HCT116 (cell line): Measurements from ENCODE around the gene CPT1A. TPM values are rescaled to one million over a fixed set of nuclear protein-coding genes. Genes with fewer than 3 reads are reported as not detected.

ENCODE experiments used
- ATAC-seq: fragments of 200-7000 bp; cut with Tn5 transposase; 2 replicates; pipeline ENCODE4 v1.9.1; 2020; ENCODE audit warnings: mild to moderate bottlenecking, moderate library complexity
- BruUV-seq: library from RNA; stranded (reverse); fragments of 400-500 nt; replicated peaks from 2 replicates; lab custom pipeline; 2021; lab: Mats Ljungman, UMichigan
- CTCF ChIA-PET: fragments of 300-600 bp; sonication (Branson Sonifier 250); formaldehyde crosslinking; loops from one replicate; lab custom pipeline; 2021; ENCODE audit warnings: antibody characterized with exemption; lab: Charles Lee
- POLR2A ChIA-PET: fragments of 300-600, 350-600 bp; sonication (Branson Sonifier 250); formaldehyde crosslinking; loops from one replicate; lab custom pipeline; 2021; ENCODE audit warnings: antibody characterized with exemption; lab: Charles Lee
- RAD21 ChIA-PET, 2 experiments: fragments of 300-600 bp; sonication (Branson Sonifier 250); formaldehyde crosslinking; loops; one replicate each; lab custom pipeline; 2023; ENCODE audit warnings: low total read pairs in 2 of 2; ENCODE audit not compliant: uncharacterized antibody in 2 of 2, unreplicated experiment in 2 of 2, low non-redundant PET in 1 of 2; lab: Charles Lee
- DNase-seq: peaks from one replicate; pipeline ENCODE4 v3.0.0-alpha.2; 2010; ENCODE audit warnings: low read depth, low spot score
- H2AFZ ChIP-seq: fragments of 200-600 bp; shearing (Covaris generic), sonication (generic); 2 replicates; pipeline ENCODE4 v1.6.1; 2017; ENCODE audit warnings: low read depth, mixed run types, mixed read lengths, antibody characterized with exemption, low read length; ENCODE audit not compliant: poor library complexity, severe bottlenecking
- H3K27ac ChIP-seq: 2 replicates; pipeline ENCODE4 v1.5.1; 2012; ENCODE audit warnings: low read depth, low read length
- H3K27me3 ChIP-seq: fragments of 200-600 bp; sonication (generic); 2 replicates; pipeline ENCODE4 v1.6.1; 2016; ENCODE audit warnings: mixed run types, low read length, mixed read lengths; ENCODE audit not compliant: insufficient read depth
- H3K36me3 ChIP-seq, 2 experiments: fragments of 200-500 bp in 1 of 2; fragments of 200-600 bp in 1 of 2; sonication (Bioruptor generic) in 1 of 2; sonication (generic) in 1 of 2; 2 replicates each; pipeline versions ENCODE4 v1.5.1 to v1.6.1; 2014 to 2016; ENCODE audit warnings: low read length in 2 of 2, inconsistent platforms in 1 of 2, mixed read lengths in 1 of 2, mixed run types in 1 of 2; ENCODE audit not compliant: insufficient read depth in 2 of 2, control insufficient read depth in 1 of 2
- H3K4me1 ChIP-seq, 2 experiments: fragments of 200-600 bp in 1 of 2; sonication (generic) in 1 of 2; 2 replicates each; pipeline versions ENCODE4 v1.5.1 to v1.6.1; 2012 to 2017; ENCODE audit warnings: low read length in 2 of 2, inconsistent platforms in 1 of 2, mild to moderate bottlenecking in 1 of 2, mixed read lengths in 1 of 2, mixed run types in 1 of 2, moderate library complexity in 1 of 2; ENCODE audit not compliant: insufficient read depth in 2 of 2, control insufficient read depth in 1 of 2
- H3K4me2 ChIP-seq: fragments of 200-600 bp; sonication (generic); 2 replicates; pipeline ENCODE4 v1.6.1; 2017; ENCODE audit warnings: mixed run types, low read length, mixed read lengths
- H3K4me3 ChIP-seq, 2 experiments: fragments of 200-600 bp in 1 of 2; sonication (generic) in 1 of 2; replicated peaks in 1 of 2; 2 replicates each; pipeline ENCODE4 v1.5.1; 2011 to 2016; ENCODE audit warnings: low read length in 2 of 2, control low read depth in 1 of 2, low read depth in 1 of 2, mild to moderate bottlenecking in 1 of 2, mixed read lengths in 1 of 2, mixed run types in 1 of 2
- H3K79me2 ChIP-seq: fragments of 200-600 bp; sonication (generic); 2 replicates; pipeline ENCODE4 v1.6.1; 2017; ENCODE audit warnings: mild to moderate bottlenecking, mixed run types, low read length, moderate library complexity, mixed read lengths; ENCODE audit not compliant: insufficient read depth
- H3K9ac ChIP-seq: fragments of 200-600 bp; sonication (generic); 2 replicates; pipeline ENCODE4 v1.6.1; 2016; ENCODE audit warnings: low read length, mixed read lengths
- H3K9me2 ChIP-seq: fragments of 200-600 bp; sonication (generic), shearing (Covaris generic); 2 replicates; pipeline ENCODE4 v1.6.1; 2017; ENCODE audit warnings: mixed run types, mild to moderate bottlenecking, moderate library complexity; ENCODE audit not compliant: insufficient read depth
- H3K9me3 ChIP-seq, 2 experiments: fragments of 200-500 bp in 1 of 2; fragments of 200-600 bp in 1 of 2; sonication (Bioruptor generic) in 1 of 2; sonication (generic) in 1 of 2; 2 replicates each; pipeline ENCODE4 v1.6.1; 2014 to 2017; ENCODE audit warnings: low read length in 2 of 2, mixed read lengths in 2 of 2, inconsistent platforms in 1 of 2, low read depth in 1 of 2, mild to moderate bottlenecking in 1 of 2, mixed run types in 1 of 2, moderate library complexity in 1 of 2; ENCODE audit not compliant: control insufficient read depth in 1 of 2, insufficient read depth in 1 of 2
- H4K20me1 ChIP-seq: fragments of 200-600 bp; sonication (generic), shearing (Covaris generic); 2 replicates; pipeline ENCODE4 v1.6.1; 2017; ENCODE audit warnings: mixed run types, mild to moderate bottlenecking, moderate library complexity; ENCODE audit not compliant: insufficient read depth
- CBX3 ChIP-seq: IDR thresholded peaks from 2 replicates; pipeline ENCODE4 v1.6.1; 2012; ENCODE audit warnings: low read depth
- CEBPB ChIP-seq: IDR thresholded peaks from 2 replicates; pipeline ENCODE4 v1.6.1; 2012; ENCODE audit warnings: low read depth
- EGR1 ChIP-seq: IDR thresholded peaks from 2 replicates; pipeline ENCODE4 v1.6.1; 2012; ENCODE audit warnings: low read depth
- ELF1 ChIP-seq: IDR thresholded peaks from 2 replicates; pipeline ENCODE4 v1.6.1; 2012; ENCODE audit warnings: low read depth, borderline replicate concordance
- EZH2phosphoT487 ChIP-seq: fragments of 200-600 bp; IDR thresholded peaks from 2 replicates; pipeline ENCODE4 v1.6.1; 2018; ENCODE audit warnings: antibody characterized with exemption, borderline replicate concordance
- FOSL1 ChIP-seq: IDR thresholded peaks from 2 replicates; pipeline ENCODE4 v1.6.1; 2012; ENCODE audit warnings: low read depth
- POLR2AphosphoS5 ChIP-seq: IDR thresholded peaks from 2 replicates; pipeline ENCODE4 v1.6.1; 2011; ENCODE audit warnings: mild to moderate bottlenecking, low read depth, low read length, moderate library complexity
- SIN3A ChIP-seq: IDR thresholded peaks from 2 replicates; pipeline ENCODE4 v1.6.1; 2012; ENCODE audit warnings: low read depth
- SP1 ChIP-seq: IDR thresholded peaks from 2 replicates; pipeline ENCODE4 v1.6.1; 2012; ENCODE audit warnings: low read depth
- TCF7L2 ChIP-seq: IDR thresholded peaks from 2 replicates; pipeline ENCODE4 v1.7.0; 2011; ENCODE audit warnings: borderline replicate concordance, inconsistent platforms; ENCODE audit not compliant: insufficient read depth, insufficient read length; ENCODE audit errors: extremely low read depth
- YY1 ChIP-seq: IDR thresholded peaks from 2 replicates; pipeline ENCODE4 v1.6.1; 2011; ENCODE audit warnings: low read length, low read depth, moderate library complexity, mild to moderate bottlenecking; ENCODE audit not compliant: insufficient replicate concordance; ENCODE audit errors: extremely low read depth
- ZFX ChIP-seq: fragments of 450-650 bp; IDR thresholded peaks from 2 replicates; pipeline ENCODE4 v1.6.1; 2017
- intact Hi-C: fragments of 100-400 bp; cut with micrococcal nuclease; formaldehyde crosslinking; loops from 2 replicates; pipeline ENCODE4 v1.10.0; 2022
- total RNA-seq: library from RNA; stranded (reverse); gene quantifications from one replicate; pipeline ENCODE4 v1.2.1, GENCODE V29; 2021; ENCODE audit not compliant: unreplicated experiment
- TF ChIP-seq, protein P1 (sequence below): IDR thresholded peaks from 2 replicates; pipeline ENCODE4 v1.6.1; 2012
- TF ChIP-seq, protein P2 (sequence below): IDR thresholded peaks from 2 replicates; pipeline ENCODE4 v1.6.1; 2012; ENCODE audit warnings: low read depth
- TF ChIP-seq, protein P3 (sequence below): IDR thresholded peaks from 2 replicates; pipeline ENCODE4 v1.6.1; 2012

The CPT1A gene
- total RNA-seq, 1 experiment from 2014 or later: 54.4 TPM

DNA sequence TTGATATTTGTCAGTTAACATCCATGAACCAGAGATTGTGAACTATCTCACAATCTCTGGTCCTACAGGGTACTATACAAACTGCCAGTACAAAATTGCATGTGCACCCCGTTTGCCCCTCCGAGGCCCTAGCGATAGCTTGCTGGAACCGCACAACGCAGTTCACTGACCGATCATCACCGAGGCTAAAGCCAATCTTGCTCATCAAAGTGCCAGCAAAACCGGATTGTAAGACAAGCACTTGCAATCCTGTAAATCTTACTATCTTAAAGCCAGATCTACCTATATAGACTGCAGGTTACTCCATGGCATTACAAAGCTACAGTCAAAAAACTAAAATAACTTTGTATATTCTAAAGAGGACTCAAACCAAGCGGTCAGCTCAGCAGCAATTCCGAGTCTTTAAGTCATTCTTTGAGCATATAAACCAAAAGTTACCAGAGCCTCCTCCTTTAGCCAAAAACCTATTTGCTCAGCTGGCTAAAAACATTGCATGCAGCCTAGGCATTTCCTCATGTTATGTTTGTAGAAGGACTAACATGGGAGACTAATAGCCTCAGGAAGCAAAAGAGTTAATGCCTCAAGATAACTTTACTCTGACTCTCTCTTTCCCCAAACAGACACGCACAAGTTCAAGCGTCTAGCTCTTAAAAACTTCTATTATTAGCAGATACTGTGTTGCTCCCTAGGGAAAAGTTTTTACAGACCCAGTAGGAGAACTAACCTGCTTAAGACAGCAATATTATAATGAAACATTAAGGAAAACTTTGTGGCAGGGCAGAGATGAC, 30.7 kb upstream of the CPT1A start:
- 0 out of 2 replicates have a peak, but pooled peaks cover 6% of the 10 kb centered on the region for H3K27me3 ChIP-seq
- no peaks in the 10 kb centered on the region for H4K20me1 ChIP-seq
- ChIA-PET RAD21 (no interaction called here), POLR2A (interaction anchor here (0.6 kb wide), 1 partner anchor 262 kb away, joined by 5 read pairs; no protein-coding TSS in a partner anchor), CTCF (no interaction called here)
- ATAC-seq (no peak), DNase-seq (no peak)
- H3K4me1 ChIP-seq: peaks cover 3 to 17% of the 10 kb centered on the region in 2 experiments; a peak in 3 of 4 replicates
- no peaks in the 10 kb centered on the region for H3K79me2 ChIP-seq
- H3K9me2 ChIP-seq: no peaks in the 10 kb centered on the region
- no peaks in the 10 kb centered on the region for H3K36me3 ChIP-seq
- no peak overlapping the region for H3K27ac ChIP-seq
- no TSS peak for BruUV-seq
- no peak overlapping the region for H3K4me2 ChIP-seq
- no peaks in the 10 kb centered on the region for H3K9me3 ChIP-seq
- intact Hi-C loops: no loop called here
- no peak overlapping the region for H3K4me3 ChIP-seq
- no peak overlapping the region for H3K9ac ChIP-seq
- H2AFZ ChIP-seq: no peak overlapping the region
- TF ChIP-seq EGR1 (no peak), TCF7L2 (no peak), ELF1 (no peak), YY1 (no peak), ZFX (no peak), CBX3 (no peak), EZH2phosphoT487 (no peak), FOSL1 (no peak), SIN3A (no peak), SP1 (no peak), CEBPB (no peak), POLR2AphosphoS5 (no peak)
- TF ChIP-seq, protein P1, sequence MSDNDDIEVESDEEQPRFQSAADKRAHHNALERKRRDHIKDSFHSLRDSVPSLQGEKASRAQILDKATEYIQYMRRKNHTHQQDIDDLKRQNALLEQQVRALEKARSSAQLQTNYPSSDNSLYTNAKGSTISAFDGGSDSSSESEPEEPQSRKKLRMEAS: no peak
- TF ChIP-seq, protein P2, sequence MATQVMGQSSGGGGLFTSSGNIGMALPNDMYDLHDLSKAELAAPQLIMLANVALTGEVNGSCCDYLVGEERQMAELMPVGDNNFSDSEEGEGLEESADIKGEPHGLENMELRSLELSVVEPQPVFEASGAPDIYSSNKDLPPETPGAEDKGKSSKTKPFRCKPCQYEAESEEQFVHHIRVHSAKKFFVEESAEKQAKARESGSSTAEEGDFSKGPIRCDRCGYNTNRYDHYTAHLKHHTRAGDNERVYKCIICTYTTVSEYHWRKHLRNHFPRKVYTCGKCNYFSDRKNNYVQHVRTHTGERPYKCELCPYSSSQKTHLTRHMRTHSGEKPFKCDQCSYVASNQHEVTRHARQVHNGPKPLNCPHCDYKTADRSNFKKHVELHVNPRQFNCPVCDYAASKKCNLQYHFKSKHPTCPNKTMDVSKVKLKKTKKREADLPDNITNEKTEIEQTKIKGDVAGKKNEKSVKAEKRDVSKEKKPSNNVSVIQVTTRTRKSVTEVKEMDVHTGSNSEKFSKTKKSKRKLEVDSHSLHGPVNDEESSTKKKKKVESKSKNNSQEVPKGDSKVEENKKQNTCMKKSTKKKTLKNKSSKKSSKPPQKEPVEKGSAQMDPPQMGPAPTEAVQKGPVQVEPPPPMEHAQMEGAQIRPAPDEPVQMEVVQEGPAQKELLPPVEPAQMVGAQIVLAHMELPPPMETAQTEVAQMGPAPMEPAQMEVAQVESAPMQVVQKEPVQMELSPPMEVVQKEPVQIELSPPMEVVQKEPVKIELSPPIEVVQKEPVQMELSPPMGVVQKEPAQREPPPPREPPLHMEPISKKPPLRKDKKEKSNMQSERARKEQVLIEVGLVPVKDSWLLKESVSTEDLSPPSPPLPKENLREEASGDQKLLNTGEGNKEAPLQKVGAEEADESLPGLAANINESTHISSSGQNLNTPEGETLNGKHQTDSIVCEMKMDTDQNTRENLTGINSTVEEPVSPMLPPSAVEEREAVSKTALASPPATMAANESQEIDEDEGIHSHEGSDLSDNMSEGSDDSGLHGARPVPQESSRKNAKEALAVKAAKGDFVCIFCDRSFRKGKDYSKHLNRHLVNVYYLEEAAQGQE: no peak
- TF ChIP-seq, protein P3, sequence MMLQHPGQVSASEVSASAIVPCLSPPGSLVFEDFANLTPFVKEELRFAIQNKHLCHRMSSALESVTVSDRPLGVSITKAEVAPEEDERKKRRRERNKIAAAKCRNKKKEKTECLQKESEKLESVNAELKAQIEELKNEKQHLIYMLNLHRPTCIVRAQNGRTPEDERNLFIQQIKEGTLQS: no peak
